Heart left ventricle (tissue), 13 donors: ENCODE results near the gene NLRP5.

ENCODE experiments used
- CTCF ChIP-seq, 12 donors: fragments of 200-600 bp; sonication (generic) in 4 of 12; IDR thresholded peaks; one replicate each; pipeline versions ENCODE4 v1.5.0 to v1.8.0; 2018 to 2022; ENCODE audit warnings: antibody characterized with exemption in 12 of 12, mild to moderate bottlenecking in 5 of 12
- POLR2A ChIP-seq, 2 donors: fragments of 450-650 bp; IDR thresholded peaks; one replicate each; pipeline ENCODE4 v1.6.1; 2017; ENCODE audit warnings: antibody characterized with exemption in 2 of 2, mild to moderate bottlenecking in 2 of 2, moderate library complexity in 2 of 2
- donor health status: ischemic (EF 13 %, LVEDD 7.1; RV severe dilation, severe dysfunction).
- donor health status: DM: no; HTN: yes; CAD: no.
- donor health status: DM: no; HTN: no; CAD: no.
- donor health status: ischemic (EF 25% LVEDD 6.9; RV normal size, moderate dysfunction).
- donor health status: ischemic (EF 25% LVEDD 5.7; RV mildly dilated, moderate dysfunction).
- donor health status: ischemic (EF 35%, LVEDD 5.7; RV mildly dilated, moderate dysfunction).
- donor health status: nonischemic (EF 11% LVEDD 7.7; RV severe dilation, severe dysfunction).
- donor health status: DM: yes; HTN: yes; CAD: no.
- donor health status: PGD.
- donor health status: ischemic (EF 29% LVEDD 5.4; RV normal size, mild dysfunction).
- donor health status: nonischemic (EF 23%, LVEDD 6.1; RV moderate dilation, normal function).

GRCh38 chr19:56088497-56089215 is 102.1 kb downstream of the NLRP5 start:
- TF ChIP-seq CTCF (IDR thresholded peaks at IDR 0.05) (no peak), POLR2A (IDR thresholded peaks at IDR 0.05) (no peak)
